GM19240 (cell line): ENCODE measurements around the gene LSM2.
"Not testable (repeated sequence)": the region's sequence is repeated elsewhere in the genome, so short reads cannot be mapped to it uniquely, and the experiment has no call there.

Experiments
- DNase-seq: peaks from one replicate; pipeline ENCODE4 v3.0.0; 2011; ENCODE audit warnings: low spot score; ENCODE audit not compliant: insufficient read length

The LSM2 gene

GRCh38 chr6:31827286-31828079 lies 20.7 kb upstream of the LSM2 start, which contains the start of gene HSPA1B:
TSS of gene HSPA1B (plus strand) at chr6:31827738. CDS start at chr6:31827951, 213 bp downstream.
- DNase-seq: peak; percentile 69

GRCh38 chr6:31826793-31827285 lies 20.1 kb upstream of the LSM2 start:
- no peak for DNase-seq

- no peak for DNase-seq
These were observed 18.8 kb upstream of the LSM2 start for GRCh38 chr6:31825553-31825952.

- DNase-seq: not testable (repeated sequence)
These were observed 16.9 kb upstream of the LSM2 start for GRCh38 chr6:31823592-31824196.

GRCh38 chr6:31822036-31822821 lies 15.5 kb upstream of the LSM2 start:
- no peak for DNase-seq

GRCh38 chr6:31821301-31822035 lies 14.7 kb upstream of the LSM2 start:
- no peak for DNase-seq

GRCh38 chr6:31820399-31820798 lies 13.6 kb upstream of the LSM2 start:
- DNase-seq: not testable (repeated sequence)

- DNase-seq: no peak
These were observed 13.1 kb upstream of the LSM2 start for GRCh38 chr6:31819871-31820299.

GRCh38 chr6:31817929-31818511 lies 11.3 kb upstream of the LSM2 start:
- not testable (repeated sequence) for DNase-seq

- DNase-seq: not testable (repeated sequence)
These were observed 10.6 kb upstream of the LSM2 start for GRCh38 chr6:31817133-31817928.

GRCh38 chr6:31815025-31815838 lies 8.5 kb upstream of the LSM2 start, which contains the start of the genes HSPA1A and HSPA1L:
TSS of gene HSPA1A (plus strand) at chr6:31815543. CDS start at chr6:31815757, 214 bp downstream.
TSS of gene HSPA1L (minus strand) at chr6:31815283. CDS start at chr6:31811972, 3,311 bp downstream.
- no peak for DNase-seq

GRCh38 chr6:31814677-31815024 lies 7.9 kb upstream of the LSM2 start:
- no peak for DNase-seq

GRCh38 chr6:31813465-31813849 lies 6.7 kb upstream of the LSM2 start:
- DNase-seq: no peak

- no peak for DNase-seq
These were observed 4.9 kb upstream of the LSM2 start for GRCh38 chr6:31811645-31812044.

- DNase-seq: not testable (repeated sequence)
These were observed 1.8 kb upstream of the LSM2 start for GRCh38 chr6:31808599-31808998.

GRCh38 chr6:31805939-31806469 lies 762 bp downstream of the LSM2 start:
- DNase-seq: no peak

GRCh38 chr6:31801031-31801927 lies 5.5 kb downstream of the LSM2 start:
- not testable (repeated sequence) for DNase-seq

- DNase-seq: no peak
These were observed 7.0 kb downstream of the LSM2 start for GRCh38 chr6:31799781-31800180.
